Activated CD8-positive, alpha-beta memory T cell treated with anti-CD3 and anti-CD28 coated beads, Interleukin-2, amount 50 U/mL, for 4 hours (primary cell): ENCODE data around the gene SHPK.

Experiments
- DNase-seq: peaks from one replicate; pipeline ENCODE4 v3.0.0-alpha.2; 2020

The SHPK gene

DNA sequence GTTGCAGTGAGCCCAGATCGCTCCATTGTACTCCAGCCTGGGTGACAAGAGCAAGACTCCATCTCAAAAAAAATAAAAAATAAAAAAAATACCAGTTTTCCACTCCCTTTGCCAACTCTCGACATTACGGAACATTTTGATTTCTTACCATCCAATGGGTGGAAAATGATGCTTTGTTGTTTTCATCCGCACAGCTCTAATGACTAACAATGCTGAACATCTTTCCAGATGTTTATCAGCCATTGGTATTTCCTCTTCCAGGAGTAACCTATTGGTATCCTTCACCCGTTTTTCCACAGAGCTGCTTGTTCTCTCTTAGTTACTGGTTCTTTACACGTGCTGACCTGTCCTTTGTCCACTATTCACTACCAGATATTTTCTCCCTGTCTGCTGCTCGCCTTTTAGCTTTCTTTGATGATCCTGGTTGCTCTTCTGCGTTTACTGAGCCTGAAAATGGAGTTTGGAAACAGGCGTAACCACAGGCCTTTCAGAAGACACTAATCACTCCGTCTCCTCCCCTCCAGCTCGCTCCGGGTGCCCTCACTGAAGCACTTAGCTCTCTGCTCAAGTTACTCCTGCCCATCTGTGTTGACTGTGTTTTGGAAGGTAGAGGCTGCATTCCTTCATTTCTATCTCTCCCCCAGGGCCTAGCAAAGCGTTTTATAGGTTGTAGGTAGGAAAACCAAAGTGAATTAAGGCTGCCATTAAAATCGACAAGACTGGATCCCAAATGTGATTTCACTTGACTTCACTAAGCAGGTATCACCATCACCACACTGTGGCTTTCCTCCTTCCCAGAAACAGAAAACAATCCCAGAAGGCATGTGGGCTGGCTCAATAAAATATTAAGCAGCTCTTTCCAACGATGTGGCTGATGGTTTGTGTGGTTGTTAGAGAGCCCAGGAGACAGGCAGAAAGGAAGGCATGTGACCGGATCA is 8.9 kb downstream of the SHPK start:
- DNase-seq, result no peak

DNA sequence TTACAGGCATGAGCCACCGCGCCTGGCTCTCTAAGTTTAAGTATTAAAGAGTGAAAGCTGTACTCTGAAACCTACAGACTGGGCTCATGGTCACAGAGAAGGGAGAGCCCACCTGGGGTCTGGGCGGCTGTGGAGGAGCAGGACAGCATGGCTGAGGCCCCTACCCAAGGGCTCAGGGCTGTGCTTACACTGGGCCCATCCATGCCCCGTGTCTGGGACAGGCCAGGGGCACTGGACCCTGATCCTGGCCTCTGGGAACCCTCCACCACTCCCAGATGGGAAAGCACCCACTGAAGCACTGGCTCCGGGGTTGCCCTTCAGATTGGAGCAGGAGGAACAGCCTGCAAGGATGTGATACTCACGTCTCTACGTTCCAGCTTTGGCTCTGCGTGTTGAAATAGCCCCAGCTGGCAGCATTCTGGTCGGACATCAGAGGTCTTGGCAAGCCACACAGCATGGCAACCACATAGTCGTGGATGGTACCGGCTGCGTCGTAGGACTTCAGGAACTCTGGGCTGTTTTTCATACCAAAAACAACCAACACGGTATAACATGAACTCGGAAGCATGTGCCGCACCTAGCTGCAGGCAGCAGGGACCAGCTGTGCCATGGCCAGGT is 13.0 kb downstream of the SHPK start:
- DNase-seq, result no peak

DNA sequence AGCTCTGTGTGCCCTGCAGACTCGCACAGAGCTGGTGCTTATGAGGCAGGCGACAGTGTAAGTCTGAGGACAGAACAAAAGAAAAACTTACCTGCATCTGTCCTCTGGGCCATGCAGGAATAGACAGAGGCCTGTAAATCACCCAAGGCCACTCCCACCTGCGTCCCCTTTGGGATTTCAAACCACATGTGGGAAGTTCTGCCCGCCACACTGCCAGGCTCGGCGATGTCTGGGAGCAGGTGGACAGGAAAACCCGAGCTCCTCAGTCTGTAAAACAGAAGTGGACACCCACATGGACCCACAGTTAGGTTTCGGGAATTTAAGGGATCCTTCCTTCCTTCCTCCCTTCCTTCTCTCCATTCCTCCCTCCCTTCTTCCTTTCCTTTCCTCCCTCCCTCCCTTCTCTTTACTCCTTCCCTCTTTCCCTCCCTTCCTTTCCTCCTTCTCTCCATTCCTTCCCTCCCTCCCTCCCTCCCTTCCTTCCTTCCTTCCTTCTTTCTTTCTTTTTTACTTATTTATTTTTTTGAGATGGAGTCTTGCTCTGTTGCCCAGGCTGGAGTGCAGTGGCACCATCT is 14.8 kb downstream of the SHPK start:
- no peak for DNase-seq

DNA sequence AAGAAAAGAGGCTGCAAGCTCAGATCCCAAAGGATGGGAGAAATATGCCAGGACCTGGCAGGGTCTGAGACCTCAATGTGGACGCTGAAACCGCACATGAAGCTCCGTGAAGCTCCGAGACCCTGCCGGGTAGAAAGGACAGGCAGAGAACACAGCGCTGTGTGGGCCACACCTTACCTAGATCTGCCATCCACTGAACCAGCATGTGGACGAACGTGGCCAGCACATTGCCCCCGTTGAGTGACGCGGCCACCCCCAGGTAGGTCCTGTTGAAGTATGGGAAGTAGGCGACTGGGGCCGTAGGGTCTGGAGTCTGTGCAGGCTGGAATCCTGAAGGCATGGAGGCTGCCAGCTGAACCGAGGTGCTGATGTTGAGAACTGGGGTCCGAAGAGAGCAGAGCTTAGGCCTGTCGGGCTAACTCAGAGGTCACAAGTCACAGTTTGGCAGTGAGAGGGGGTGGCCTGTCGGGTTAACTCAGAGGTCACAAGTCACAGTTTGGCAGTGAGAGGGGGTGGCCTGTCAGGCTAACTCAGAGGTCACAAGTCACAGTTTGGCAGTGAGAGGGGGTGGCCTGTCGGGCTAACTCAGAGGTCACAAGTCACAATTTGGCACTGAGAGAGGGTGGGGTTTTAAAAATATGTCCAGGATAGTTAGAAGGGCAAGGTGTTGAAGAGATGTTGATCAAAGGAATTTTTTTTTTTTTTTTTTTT is 20.7 kb downstream of the SHPK start:
- DNase-seq, result no peak

DNA sequence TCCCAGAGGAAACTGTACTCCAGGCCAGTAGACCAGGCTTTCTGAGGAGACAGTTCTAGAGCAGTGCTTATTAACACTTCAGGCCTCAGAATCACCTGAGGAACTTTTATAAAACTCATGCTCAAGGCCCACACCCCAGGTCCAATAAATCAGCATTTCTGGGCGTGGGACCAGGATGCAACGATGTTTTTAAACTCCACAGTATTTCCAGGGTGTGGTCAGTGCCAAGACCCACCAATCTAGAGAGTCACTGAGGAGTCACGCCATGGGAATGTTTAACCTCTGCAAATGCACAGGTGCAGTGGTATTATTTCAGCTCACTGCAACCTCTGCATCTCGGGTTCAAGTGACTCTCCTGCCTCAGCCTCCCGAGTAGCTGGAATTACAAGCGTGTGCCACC is 22.9 kb downstream of the SHPK start:
- no peak for DNase-seq

DNA sequence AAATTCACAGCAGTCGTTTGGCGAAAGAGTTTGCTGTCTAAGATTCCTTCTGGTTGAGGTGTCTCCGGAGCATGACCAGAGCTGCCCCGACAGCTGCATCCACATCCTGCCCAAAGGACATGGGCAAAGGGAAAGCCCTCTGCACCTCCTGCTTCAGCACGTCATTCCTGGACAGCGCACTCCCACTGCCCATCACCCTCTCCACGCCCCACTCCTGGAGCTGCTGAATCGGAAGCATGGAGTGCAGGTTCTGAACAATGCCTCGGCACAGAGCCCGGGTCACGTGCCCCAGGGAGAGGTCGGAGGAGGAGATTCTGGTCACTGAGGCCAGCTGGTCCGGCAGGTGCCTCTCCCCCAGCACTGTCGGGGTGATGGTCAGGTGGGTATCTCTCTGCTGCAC is 25.5 kb downstream of the SHPK start:
- DNase-seq, result no peak

DNA sequence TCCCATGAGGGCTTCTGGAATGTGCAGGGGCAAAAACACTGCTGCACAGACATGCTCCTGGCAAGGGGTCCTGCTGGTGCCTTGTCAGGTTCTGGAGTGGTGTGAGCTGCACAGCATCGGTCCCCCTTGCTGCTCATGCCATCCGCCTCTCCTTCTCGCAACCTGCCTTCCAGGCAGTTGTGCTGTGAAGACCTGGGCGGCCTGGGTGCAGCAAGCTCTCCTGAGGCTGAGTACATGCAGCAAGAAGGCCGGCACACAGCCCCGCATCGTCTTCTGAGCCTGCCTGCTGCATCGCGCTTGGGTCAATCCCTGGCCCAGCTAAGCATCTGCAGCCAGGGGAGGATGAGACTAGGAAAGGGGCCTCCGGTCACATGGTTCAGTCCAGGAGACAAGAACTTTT is 26.4 kb downstream of the SHPK start:
- no peak for DNase-seq

DNA sequence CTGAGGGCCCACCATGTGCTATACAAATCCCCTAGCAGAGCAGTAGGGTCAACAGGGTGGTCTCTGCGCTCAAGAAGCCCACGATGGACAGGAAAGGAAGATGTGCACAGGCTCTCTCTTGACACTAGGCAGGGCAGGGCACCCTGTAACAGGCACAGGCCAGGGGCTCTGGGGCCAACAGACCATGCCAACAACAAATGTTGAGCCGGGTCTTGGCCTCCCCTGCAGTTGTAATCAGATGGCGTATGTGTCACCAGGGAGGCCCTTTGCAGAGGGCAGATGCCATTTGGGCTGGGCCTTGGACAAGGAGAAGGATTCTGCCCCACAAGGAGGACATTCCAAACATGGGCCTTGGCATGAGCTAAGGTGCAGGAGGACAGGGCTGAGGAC is 32.2 kb downstream of the SHPK start:
- no peak for DNase-seq

DNA sequence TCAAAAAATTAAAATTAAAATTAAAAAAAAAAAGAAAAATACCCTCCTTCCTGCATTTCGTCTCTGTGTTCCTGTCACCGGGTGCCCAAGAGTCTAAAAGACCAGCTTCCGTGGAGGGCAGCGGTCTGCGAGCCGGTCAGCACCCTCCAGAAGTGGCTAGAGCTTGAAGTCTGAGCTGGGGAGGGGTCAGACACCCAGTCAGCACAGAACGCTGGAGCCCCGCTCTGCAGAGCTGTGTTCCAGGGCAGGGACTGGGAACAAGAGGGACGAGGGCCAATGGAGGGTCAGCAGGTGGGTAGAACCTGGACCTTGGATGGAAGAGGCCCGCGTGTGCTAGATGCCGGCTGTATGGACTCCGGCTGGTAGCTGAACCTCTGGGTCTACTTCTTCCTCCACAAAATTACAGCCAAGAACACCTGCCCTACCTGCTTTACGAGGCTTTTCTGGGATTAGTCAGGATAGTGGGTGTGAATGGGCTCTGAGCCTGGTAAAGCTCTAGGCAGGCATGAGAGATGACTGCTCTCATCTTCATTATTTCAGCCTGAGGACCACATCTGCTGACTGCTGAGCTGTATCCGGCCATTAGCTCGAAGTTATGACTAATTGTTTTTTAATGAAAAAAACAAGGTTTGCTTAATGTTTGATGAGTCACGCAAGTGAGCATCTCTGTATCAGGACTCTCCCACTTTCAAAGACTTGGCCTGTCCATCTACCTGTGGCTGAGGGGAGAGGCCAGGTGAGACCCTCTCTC is 32.8 kb downstream of the SHPK start:
- no peak for DNase-seq

DNA sequence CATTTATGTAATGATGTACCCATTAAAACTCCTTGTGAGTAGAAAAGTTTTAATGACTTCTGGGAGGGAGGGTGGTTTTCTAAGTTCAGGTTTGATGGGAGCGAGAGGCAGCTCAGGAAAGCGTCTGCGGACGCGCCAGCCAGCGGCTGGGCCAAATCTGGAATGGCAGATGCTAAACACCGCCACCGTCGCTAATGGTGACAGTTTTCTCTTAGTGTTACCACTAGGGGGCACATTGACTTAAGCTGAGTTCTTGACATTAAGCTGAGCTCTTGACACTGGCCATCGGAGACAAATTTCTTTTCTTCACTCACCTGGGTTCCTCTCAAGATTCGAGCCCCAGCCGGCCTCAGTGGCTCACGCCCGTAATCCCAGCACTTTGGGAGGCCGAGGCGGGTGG is 33.6 kb downstream of the SHPK start:
- no peak for DNase-seq

DNA sequence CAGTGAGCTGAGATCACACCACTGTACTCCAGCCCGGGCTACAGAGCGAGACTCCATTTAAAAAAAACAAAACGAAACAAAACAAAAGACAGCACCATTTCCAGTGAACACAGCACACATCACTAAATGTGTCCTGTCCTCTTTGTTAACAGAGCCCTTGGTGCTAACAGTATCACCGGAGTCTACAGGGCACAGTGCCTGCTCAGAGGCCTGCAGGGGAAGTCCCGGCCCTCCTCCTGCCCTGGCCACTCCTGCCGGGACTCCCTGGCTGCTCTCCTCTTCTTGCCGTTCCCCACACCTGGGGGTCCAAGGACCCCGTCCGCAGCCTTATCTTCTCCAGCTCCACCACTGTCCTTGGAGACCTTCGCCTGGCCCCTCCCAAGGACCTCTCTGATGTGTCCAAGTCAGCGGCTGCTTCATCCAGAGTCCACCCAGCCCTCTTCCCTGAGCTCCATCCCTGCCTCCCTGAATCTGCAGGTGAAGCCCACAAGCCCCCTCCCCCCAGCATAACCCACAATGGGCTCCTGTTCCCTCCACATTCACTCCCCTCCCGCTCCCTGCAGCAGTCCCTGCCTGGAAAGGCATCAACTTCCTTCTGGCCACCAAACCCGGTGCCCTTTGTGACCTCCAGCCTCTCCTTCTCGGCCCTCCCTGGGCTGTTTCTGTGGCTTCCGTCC is 35.4 kb downstream of the SHPK start:
- DNase-seq, result no peak

DNA sequence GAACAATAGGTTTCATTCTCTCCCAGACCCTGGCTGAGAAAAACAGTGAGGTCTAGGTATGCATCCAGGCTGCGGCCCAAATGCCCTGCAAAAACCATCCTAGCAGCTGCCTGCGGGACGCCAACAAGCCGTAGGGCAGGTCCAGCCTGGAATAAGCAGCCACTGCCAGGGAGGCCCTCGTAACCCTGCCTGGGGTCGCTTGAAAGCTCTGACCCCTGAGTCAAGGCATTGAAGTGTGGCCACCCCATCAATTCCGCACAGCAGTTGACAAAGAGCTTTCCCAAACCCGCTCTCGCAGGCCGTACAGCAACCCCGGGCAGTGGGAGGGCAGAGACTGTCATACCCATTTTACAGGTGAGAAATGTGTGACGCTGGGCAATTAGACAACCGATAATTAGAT is 38.0 kb downstream of the SHPK start:
- DNase-seq, result no peak

DNA sequence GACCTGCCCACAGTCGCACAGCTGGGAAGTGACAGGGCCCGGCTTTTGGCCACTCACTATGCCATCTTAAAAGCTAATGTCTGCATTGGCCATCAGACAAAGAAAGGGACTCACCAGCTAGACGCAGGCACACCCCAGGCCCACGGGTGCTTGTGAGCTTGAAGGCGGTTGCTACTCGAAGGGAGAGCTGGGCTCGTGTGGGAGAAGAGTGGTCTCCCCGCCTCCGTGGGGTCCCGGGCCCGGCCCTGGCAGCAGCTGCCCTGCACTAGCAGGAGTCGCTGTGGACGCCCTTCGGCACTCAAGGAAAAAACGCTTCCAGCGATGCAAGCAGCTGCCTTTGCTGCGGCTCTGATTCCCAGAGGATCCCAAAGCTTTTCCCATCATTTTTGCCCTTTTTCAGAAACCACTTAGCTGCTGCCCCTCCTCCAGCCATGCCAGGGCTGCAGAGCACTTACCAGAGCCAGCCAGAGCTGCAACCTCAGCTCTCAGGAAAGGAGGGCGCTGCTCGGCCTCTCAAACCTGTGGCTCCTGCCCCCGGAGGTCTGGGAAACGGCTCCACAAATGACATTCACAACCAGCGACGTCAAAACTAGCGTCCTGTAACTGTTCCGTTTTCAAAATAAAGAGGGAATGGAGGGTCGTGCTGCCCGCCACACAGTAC is 39.1 kb downstream of the SHPK start:
- no peak for DNase-seq

DNA sequence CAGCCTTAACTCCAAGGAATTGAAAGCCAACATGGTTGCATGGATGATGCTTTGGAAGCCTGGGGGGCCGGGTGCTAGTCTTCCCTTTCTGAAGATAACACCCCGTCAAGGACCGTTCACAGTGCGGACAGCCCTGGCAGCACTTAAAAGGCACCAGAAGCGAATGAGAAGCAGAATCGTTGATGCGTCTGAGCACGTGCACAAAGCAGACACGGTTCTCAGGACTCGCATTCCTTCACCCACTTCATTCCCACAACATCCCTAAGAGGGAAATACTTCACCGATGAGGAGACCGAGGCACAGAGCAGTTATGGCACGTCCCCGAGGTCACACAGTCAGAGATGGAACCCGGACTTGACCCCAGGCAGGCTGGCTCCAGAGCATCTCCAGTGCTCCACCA is 41.1 kb downstream of the SHPK start:
- DNase-seq, result no peak

DNA sequence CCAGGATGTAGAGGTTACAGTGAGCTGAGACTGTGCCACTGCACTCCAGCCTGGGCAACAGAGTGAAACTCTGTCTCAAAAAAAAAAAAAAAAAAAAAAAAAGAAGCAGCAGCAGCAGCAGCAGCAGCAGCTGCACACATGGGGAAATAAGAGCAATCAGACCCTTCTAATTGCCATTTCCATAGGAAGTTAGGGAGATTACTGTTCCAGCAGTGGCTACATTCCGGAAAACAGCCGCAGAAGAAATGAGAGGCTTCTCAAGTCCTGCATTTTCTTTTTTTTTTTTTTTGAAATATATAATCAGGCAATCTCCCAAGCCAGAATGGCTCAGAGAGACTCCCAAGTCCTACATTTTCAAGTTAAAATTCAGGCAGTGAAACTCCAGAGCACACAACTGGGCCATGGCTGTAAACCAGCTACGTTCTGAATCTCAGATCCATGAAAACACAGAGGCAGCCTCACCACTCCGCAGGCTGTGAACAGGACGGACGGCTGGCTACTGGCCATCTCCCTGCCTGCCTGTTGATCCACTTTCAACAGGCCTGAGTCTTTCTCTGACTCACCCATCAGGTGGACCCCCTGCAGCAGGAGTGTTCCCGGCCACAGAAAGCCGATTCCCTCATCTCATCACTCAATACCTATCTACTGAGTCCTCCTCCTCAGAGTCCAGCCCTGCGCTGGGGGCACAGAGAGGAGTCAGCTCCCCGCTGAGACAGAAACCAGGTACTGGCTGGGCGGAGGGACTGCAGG is 41.8 kb downstream of the SHPK start:
- no peak for DNase-seq

DNA sequence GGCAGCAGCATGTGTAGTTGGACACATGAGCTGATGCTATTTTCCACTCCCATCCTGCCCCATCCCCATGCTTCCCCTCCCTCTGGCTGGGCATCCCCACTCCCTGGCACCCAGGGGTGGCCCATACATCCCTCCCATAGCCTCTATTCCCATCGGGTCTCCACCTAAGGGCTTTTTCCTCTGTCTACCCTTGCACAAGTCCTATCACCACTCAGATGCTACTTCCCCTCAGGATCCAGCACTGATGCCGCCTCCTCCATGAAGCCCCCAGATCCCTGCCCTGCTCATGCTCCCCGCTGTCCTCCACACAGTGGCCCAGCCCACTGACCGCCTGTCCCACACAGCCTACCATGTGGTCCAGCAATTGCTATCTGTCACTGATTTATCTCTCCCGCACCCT is 42.7 kb downstream of the SHPK start:
- DNase-seq, result no peak

DNA sequence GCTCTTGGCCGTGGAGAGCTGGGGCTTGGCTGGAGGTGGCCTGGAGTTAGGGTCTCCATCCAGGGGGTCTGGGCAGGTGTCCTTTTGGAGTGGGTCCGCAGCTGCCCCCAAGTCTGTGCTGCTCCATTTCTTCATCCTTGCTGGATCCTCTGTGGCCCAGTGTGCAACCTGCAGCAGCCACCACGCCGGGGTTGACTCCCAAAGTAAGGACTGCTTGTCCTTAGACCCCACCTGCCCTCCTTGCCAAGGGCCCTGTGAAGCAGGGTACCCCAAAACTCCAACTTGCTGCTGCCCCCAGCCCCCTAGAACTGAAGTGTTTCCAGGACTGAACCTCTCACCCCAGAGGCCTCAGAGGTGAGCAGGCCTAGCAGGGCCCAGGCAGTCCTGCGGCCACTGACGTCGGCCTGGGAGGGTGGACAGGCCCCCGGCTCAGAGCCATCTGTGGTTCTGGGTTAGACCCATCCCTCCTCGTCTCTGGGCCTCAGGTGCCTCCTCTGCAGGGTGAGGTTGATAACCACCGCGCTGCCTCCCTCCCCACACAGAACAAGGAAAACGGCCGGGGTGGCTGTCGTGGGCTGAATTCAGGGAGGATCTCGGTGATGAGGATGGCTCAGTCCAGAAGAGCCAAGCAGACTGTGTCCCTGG is 43.7 kb downstream of the SHPK start:
- no peak for DNase-seq

DNA sequence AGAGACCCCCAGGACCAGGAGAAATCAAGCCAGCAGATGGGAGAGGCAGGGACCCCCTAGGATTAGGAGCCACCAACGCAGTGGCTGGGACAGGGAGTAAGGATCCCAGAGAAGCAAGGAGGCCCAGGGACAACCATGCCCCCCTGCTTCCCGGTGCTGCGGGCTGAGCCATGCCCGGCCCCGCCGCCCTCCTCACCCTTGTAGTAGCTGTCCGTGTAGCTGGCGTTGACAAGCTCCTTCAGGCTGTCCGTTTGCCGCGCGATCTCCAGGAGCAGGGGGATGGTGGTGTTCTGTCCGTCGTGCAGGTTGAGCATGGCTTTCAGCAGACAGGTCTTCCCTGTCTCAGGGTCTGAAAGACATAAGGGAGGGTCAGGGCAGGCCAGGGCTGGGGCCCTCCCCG is 45.3 kb downstream of the SHPK start:
- DNase-seq, result no peak

DNA sequence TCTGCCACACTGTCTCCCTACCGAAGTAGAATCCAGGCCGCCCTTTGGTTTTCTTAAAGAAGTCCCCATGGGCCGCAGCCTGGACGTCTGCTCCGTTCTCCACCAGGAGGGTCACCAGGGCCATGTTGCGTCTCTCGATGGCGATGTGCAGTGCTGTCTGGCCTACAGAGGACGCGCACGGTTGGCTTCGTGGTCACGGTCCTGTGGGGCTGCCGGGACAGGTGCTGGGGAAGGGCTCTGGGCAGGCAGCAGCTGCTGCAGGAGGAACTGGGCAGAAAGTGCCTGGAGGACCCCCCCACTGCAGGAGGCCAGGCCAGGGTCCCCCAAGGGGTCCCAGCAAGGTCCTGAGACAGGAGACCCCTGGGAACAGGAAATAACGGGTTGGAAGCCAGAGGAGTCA is 45.8 kb downstream of the SHPK start:
- no peak for DNase-seq

DNA sequence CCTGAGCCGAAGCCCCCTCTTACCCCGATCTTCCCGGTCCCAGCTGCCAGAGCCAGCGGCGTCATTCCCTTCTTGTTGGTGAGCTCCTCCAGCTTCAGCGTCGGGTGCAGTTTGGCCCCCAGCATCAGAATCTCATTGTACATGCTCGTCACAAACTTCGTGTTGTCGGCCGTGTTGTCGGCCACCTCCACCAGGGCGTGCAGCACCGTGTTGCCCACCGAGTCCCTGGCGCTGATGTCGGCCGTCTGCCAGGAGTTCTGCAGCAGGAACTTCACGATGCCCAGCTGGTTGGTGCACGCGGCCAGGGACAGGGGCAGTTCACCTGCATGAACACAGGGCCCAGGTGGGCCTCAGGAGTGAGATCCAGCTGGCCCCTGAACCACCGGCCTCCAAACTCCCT is 46.3 kb downstream of the SHPK start:
- no peak for DNase-seq
